GM12878 (cell line): ENCODE measurements around the gene RHOF. TPM values are rescaled to one million over a fixed set of nuclear protein-coding genes. Genes with fewer than 3 reads are reported as not detected.

ENCODE experiments used
- CBX5 ChIP-seq: sonication (generic); IDR thresholded peaks from 2 replicates; pipeline ENCODE4 v1.6.1; 2016; ENCODE audit warnings: low read depth, moderate library complexity, mild to moderate bottlenecking, inconsistent platforms
- CEBPB ChIP-seq, 2 experiments: fragments of 150-350 bp in 1 of 2; IDR thresholded peaks; 2 replicates each; pipeline ENCODE4 v1.6.1; 2012 to 2014; ENCODE audit warnings: low read depth in 2 of 2, low read length in 2 of 2, borderline replicate concordance in 1 of 2, inconsistent platforms in 1 of 2
- DPF2 ChIP-seq: fragments of 450-650 bp; IDR thresholded peaks from 2 replicates; pipeline ENCODE4 v1.6.1; 2017; ENCODE audit warnings: mild to moderate bottlenecking
- HDAC6 ChIP-seq: fragments of 200-600 bp; sonication (generic); IDR thresholded peaks from one replicate; pipeline ENCODE4 v1.8.0; 2017; ENCODE audit warnings: antibody characterized with exemption; ENCODE audit not compliant: unreplicated experiment
- MTA2 ChIP-seq: fragments of 450-650 bp; IDR thresholded peaks from 2 replicates; pipeline ENCODE4 v1.6.1; 2016; ENCODE audit warnings: low read depth, mild to moderate bottlenecking, moderate library complexity
- NFYB ChIP-seq: IDR thresholded peaks from 2 replicates; pipeline ENCODE4 v1.6.1; 2011; ENCODE audit warnings: low read depth, mild to moderate bottlenecking, low read length, improper control_type of control experiment, moderate library complexity; ENCODE audit not compliant: insufficient read depth
- RCOR1 ChIP-seq: conservative IDR thresholded peaks from 2 replicates; pipeline ENCODE4 v1.6.1; 2012; ENCODE audit warnings: low read depth, low read length, improper control_type of control experiment
- RELA ChIP-seq: fragments of 450-650 bp; IDR thresholded peaks from 2 replicates; pipeline ENCODE4 v1.8.0; 2014; ENCODE audit warnings: borderline replicate concordance; ENCODE audit not compliant: partially characterized antibody
- RFX5 ChIP-seq: IDR thresholded peaks from 2 replicates; pipeline ENCODE4 v1.6.1; 2011; ENCODE audit warnings: low read depth, low read length, improper control_type of control experiment
- RUNX3 ChIP-seq: IDR thresholded peaks from 2 replicates; pipeline ENCODE4 v1.6.1; 2012; ENCODE audit warnings: low read length, inconsistent platforms
- SIN3A ChIP-seq: IDR thresholded peaks from 2 replicates; pipeline ENCODE4 v1.6.1; 2012; ENCODE audit warnings: low read depth, low read length, improper control_type of control experiment
- YBX1 ChIP-seq: fragments of 450-650 bp; IDR thresholded peaks from 2 replicates; pipeline ENCODE4 v1.6.1; 2016; ENCODE audit warnings: antibody characterized with exemption
- ZBED1 ChIP-seq: IDR thresholded peaks from 2 replicates; pipeline ENCODE4 v1.6.1; 2016; ENCODE audit warnings: borderline replicate concordance
- ZNF384 ChIP-seq: IDR thresholded peaks from 2 replicates; pipeline ENCODE4 v1.6.1; 2012; ENCODE audit warnings: low read depth, mild to moderate bottlenecking, low read length, improper control_type of control experiment, borderline replicate concordance
- polyA plus RNA-seq, 11 experiments: library from polyadenylated mRNA; depleted of rRNA in 4 of 11; unstranded in 6 of 11; stranded (reverse) in 5 of 11; fragments of >200 nt; fragmentation: Nextera tagmentation in 4 of 11; fragmentation: Illumina TruSeq in 1 of 11; extraction: Ambion mirVana in 4 of 11; extraction: Trizol in 1 of 11; gene quantifications; 1 replicate in 1 of 11; 2 replicates in 10 of 11; pipeline versions ENCODE4 v1.2.1 to v1.2.3, GENCODE V29; 2011 to 2016; ENCODE audit warnings: inconsistent platforms in 2 of 11, missing spikeins in 2 of 11, low read depth in 1 of 11
- total RNA-seq, 4 experiments: library from RNA; depleted of rRNA in 3 of 4; stranded (reverse); fragments of >200 nt in 3 of 4; fragmentation: Illumina TruSeq in 1 of 4; extraction: Trizol in 1 of 4; gene quantifications; 2 replicates each; pipeline versions ENCODE4 v1.2.1 to v1.2.3, GENCODE V29; 2013 to 2021
- TF ChIP-seq, protein P1 (sequence below): IDR thresholded peaks from 2 replicates; pipeline ENCODE4 v1.6.1; 2011; ENCODE audit warnings: borderline replicate concordance, low read depth, mild to moderate bottlenecking, moderate library complexity, mixed read lengths, low read length; ENCODE audit not compliant: insufficient read depth; ENCODE audit errors: extremely low read length
- TF ChIP-seq, protein P2 (sequence below): IDR thresholded peaks from 2 replicates; pipeline ENCODE4 v1.6.1; 2012; ENCODE audit warnings: improper control_type of control experiment, low read depth, low read length; ENCODE audit not compliant: insufficient replicate concordance
- TF ChIP-seq, protein P3 (sequence below): fragments of 450-650 bp; IDR thresholded peaks from 2 replicates; pipeline ENCODE4 v1.6.1; 2017; ENCODE audit warnings: borderline replicate concordance
- TF ChIP-seq, protein P4 (sequence below): fragments of 450-650 bp; formaldehyde crosslinking; IDR thresholded peaks from 2 replicates; pipeline ENCODE4 v1.4.0; 2020; ENCODE audit warnings: mild to moderate bottlenecking, moderate library complexity

RHOF gene
- total and polyA plus RNA-seq, 10 of the 15 experiments (the other 5 are each of a cell fraction or from before 2014, with no cell fraction given) = 6.1 to 78.7 (median 39.7) TPM

DNA sequence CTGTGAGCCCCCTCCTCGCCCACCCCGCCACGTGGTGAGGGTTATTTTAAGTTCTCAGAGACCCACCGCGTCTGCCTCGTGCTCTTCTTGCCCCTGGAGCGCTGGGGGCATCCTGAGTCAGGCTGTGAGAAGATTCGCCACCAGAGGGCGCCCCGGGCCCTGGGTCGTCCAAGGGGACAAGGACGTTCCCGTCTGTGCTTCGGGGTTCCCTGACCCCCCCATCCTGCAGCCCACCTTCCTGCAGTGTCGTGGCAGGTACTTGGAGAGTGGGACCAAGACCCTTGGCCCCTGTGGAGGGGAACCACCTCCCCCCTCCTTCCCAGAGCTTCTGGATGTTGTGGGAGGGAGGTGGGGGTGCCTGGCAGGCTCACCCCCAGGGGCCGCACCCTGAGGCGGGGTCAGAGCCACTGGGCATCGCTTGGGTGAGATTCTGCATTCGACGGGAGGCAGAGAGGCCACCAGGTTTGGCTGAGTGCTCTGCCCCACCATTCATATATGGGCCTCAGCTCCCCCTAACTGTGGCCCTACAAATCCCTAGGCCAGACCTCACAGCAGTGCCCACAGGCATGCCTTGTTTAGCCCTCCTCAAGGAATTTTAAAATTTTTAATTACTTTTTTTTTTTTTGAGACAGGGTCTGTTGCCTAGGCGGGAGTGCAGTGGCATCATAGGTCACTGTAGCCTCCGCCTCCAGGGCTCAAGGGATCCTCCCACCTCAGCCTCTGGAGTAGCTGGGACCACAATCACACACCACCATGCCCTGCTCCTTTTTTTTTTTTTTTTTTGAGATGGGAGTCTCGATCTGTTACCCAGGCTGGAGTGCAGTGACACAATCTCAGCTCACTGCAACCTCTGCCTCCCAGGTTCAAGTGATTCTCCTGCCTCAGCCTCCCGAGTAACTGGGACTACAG is 17.0 kb downstream of the RHOF start (continued):
- TF ChIP-seq ZNF384 = no peak
- TF ChIP-seq ZBED1 = no peak
- no peak for TF ChIP-seq HDAC6
- TF ChIP-seq, protein P1, sequence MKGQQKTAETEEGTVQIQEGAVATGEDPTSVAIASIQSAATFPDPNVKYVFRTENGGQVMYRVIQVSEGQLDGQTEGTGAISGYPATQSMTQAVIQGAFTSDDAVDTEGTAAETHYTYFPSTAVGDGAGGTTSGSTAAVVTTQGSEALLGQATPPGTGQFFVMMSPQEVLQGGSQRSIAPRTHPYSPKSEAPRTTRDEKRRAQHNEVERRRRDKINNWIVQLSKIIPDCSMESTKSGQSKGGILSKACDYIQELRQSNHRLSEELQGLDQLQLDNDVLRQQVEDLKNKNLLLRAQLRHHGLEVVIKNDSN = no peak
- TF ChIP-seq CBX5 = no peak
- TF ChIP-seq, protein P2, sequence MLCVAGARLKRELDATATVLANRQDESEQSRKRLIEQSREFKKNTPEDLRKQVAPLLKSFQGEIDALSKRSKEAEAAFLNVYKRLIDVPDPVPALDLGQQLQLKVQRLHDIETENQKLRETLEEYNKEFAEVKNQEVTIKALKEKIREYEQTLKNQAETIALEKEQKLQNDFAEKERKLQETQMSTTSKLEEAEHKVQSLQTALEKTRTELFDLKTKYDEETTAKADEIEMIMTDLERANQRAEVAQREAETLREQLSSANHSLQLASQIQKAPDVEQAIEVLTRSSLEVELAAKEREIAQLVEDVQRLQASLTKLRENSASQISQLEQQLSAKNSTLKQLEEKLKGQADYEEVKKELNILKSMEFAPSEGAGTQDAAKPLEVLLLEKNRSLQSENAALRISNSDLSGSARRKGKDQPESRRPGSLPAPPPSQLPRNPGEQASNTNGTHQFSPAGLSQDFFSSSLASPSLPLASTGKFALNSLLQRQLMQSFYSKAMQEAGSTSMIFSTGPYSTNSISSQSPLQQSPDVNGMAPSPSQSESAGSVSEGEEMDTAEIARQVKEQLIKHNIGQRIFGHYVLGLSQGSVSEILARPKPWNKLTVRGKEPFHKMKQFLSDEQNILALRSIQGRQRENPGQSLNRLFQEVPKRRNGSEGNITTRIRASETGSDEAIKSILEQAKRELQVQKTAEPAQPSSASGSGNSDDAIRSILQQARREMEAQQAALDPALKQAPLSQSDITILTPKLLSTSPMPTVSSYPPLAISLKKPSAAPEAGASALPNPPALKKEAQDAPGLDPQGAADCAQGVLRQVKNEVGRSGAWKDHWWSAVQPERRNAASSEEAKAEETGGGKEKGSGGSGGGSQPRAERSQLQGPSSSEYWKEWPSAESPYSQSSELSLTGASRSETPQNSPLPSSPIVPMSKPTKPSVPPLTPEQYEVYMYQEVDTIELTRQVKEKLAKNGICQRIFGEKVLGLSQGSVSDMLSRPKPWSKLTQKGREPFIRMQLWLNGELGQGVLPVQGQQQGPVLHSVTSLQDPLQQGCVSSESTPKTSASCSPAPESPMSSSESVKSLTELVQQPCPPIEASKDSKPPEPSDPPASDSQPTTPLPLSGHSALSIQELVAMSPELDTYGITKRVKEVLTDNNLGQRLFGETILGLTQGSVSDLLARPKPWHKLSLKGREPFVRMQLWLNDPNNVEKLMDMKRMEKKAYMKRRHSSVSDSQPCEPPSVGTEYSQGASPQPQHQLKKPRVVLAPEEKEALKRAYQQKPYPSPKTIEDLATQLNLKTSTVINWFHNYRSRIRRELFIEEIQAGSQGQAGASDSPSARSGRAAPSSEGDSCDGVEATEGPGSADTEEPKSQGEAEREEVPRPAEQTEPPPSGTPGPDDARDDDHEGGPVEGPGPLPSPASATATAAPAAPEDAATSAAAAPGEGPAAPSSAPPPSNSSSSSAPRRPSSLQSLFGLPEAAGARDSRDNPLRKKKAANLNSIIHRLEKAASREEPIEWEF = no peak
- TF ChIP-seq RFX5 = no peak
- no peak for TF ChIP-seq NFYB
- TF ChIP-seq YBX1 = no peak
- TF ChIP-seq CEBPB (IDR thresholded peaks at IDR 0.05; ENCODE audit: borderline replicate concordance in 1 of 2, low read depth in 2 of 2, low read length in 2 of 2) = no peak
- TF ChIP-seq DPF2 = no peak
- TF ChIP-seq, protein P3, sequence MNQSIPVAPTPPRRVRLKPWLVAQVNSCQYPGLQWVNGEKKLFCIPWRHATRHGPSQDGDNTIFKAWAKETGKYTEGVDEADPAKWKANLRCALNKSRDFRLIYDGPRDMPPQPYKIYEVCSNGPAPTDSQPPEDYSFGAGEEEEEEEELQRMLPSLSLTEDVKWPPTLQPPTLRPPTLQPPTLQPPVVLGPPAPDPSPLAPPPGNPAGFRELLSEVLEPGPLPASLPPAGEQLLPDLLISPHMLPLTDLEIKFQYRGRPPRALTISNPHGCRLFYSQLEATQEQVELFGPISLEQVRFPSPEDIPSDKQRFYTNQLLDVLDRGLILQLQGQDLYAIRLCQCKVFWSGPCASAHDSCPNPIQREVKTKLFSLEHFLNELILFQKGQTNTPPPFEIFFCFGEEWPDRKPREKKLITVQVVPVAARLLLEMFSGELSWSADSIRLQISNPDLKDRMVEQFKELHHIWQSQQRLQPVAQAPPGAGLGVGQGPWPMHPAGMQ = no peak
- TF ChIP-seq, protein P4, sequence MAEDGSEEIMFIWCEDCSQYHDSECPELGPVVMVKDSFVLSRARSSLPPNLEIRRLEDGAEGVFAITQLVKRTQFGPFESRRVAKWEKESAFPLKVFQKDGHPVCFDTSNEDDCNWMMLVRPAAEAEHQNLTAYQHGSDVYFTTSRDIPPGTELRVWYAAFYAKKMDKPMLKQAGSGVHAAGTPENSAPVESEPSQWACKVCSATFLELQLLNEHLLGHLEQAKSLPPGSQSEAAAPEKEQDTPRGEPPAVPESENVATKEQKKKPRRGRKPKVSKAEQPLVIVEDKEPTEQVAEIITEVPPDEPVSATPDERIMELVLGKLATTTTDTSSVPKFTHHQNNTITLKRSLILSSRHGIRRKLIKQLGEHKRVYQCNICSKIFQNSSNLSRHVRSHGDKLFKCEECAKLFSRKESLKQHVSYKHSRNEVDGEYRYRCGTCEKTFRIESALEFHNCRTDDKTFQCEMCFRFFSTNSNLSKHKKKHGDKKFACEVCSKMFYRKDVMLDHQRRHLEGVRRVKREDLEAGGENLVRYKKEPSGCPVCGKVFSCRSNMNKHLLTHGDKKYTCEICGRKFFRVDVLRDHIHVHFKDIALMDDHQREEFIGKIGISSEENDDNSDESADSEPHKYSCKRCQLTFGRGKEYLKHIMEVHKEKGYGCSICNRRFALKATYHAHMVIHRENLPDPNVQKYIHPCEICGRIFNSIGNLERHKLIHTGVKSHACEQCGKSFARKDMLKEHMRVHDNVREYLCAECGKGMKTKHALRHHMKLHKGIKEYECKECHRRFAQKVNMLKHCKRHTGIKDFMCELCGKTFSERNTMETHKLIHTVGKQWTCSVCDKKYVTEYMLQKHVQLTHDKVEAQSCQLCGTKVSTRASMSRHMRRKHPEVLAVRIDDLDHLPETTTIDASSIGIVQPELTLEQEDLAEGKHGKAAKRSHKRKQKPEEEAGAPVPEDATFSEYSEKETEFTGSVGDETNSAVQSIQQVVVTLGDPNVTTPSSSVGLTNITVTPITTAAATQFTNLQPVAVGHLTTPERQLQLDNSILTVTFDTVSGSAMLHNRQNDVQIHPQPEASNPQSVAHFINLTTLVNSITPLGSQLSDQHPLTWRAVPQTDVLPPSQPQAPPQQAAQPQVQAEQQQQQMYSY = no peak
- no peak for TF ChIP-seq RCOR1
- TF ChIP-seq SIN3A = no peak
- TF ChIP-seq MTA2 = no peak
- peak; percentile 19; the same call in 1 of the 2 replicates for TF ChIP-seq RUNX3
- TF ChIP-seq RELA = no peak
